PFSK-1 (cell line): Measurements from ENCODE around the gene HAO2.

ENCODE experiments used
- FOXP2 ChIP-seq: optimal IDR thresholded peaks from 2 replicates; pipeline ENCODE3; 2011; ENCODE audit warnings: borderline replicate concordance, control low read depth, inconsistent platforms; ENCODE audit not compliant: insufficient read depth; ENCODE audit errors: extremely low read length, extremely low read depth
- POLR2AphosphoS5 ChIP-seq: IDR thresholded peaks from 2 replicates; pipeline ENCODE4 v1.6.1; 2012; ENCODE audit warnings: low read depth, mild to moderate bottlenecking, control low read depth, low read length, moderate library complexity
- SIN3A ChIP-seq: IDR thresholded peaks from 2 replicates; pipeline ENCODE4 v1.6.1; 2012; ENCODE audit warnings: mild to moderate bottlenecking, low read length, moderate library complexity, borderline replicate concordance; ENCODE audit not compliant: insufficient read depth
- TAF1 ChIP-seq: IDR thresholded peaks from 2 replicates; pipeline ENCODE4 v1.6.1; 2012; ENCODE audit warnings: low read length, control low read depth, borderline replicate concordance; ENCODE audit not compliant: insufficient read depth
- TF ChIP-seq, protein P1 (sequence below), 2 experiments: IDR thresholded peaks; 2 replicates each; pipeline versions ENCODE4 v1.6.1 to v1.8.0; 2011 to 2012; ENCODE audit warnings: low read depth in 2 of 2, low read length in 2 of 2, control low read depth in 1 of 2, inconsistent platforms in 1 of 2, mild to moderate bottlenecking in 1 of 2, moderate library complexity in 1 of 2; ENCODE audit not compliant: insufficient read depth in 1 of 2

HAO2 gene

DNA sequence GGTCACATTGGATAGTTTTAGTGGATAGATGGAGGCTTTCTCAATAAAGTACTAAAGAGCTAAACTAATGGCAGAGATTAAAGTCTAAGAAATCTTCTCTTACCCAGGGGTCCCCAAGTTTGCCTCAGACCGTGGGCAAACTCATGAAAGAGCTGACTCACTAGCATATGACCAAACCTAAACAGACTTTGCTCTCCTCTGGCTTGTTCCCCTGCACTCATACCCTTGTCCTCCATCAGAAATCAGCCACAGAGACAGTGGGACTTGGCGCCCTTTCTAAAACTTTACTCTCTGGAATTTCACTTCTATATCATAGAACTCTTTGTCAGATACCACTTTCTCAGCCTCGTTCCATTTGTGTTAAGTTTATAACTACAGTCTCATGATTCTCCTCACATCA lies 29.4 kb downstream of the HAO2 start:
- TF ChIP-seq POLR2AphosphoS5 (no peak), TAF1 (no peak), SIN3A (no peak)
- TF ChIP-seq, protein P1, sequence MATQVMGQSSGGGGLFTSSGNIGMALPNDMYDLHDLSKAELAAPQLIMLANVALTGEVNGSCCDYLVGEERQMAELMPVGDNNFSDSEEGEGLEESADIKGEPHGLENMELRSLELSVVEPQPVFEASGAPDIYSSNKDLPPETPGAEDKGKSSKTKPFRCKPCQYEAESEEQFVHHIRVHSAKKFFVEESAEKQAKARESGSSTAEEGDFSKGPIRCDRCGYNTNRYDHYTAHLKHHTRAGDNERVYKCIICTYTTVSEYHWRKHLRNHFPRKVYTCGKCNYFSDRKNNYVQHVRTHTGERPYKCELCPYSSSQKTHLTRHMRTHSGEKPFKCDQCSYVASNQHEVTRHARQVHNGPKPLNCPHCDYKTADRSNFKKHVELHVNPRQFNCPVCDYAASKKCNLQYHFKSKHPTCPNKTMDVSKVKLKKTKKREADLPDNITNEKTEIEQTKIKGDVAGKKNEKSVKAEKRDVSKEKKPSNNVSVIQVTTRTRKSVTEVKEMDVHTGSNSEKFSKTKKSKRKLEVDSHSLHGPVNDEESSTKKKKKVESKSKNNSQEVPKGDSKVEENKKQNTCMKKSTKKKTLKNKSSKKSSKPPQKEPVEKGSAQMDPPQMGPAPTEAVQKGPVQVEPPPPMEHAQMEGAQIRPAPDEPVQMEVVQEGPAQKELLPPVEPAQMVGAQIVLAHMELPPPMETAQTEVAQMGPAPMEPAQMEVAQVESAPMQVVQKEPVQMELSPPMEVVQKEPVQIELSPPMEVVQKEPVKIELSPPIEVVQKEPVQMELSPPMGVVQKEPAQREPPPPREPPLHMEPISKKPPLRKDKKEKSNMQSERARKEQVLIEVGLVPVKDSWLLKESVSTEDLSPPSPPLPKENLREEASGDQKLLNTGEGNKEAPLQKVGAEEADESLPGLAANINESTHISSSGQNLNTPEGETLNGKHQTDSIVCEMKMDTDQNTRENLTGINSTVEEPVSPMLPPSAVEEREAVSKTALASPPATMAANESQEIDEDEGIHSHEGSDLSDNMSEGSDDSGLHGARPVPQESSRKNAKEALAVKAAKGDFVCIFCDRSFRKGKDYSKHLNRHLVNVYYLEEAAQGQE (IDR thresholded peaks at IDR 0.05; ENCODE audit: insufficient read depth in 1 of 2, low read depth in 2 of 2, low read length in 2 of 2), result no peak

DNA sequence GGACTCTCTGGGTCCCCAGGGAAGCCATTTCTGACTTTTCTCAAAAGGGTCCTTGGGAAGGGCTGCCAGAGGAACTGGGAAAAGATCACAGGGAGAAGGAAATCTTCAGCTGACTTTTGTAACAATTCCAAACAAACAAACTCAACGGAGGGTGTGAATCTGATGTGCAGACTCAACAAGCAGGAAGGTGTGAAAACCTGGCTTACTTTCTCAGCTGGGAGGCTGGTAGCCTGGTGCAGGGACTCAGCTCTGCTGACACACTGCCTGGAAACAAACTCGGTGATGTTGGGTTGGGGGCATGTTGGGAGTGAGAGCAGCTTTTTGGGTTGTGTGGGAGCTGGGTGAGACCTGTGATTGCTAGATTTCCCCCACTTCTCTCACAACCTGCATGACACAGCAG lies 36.2 kb downstream of the HAO2 start:
- TF ChIP-seq, protein P1 (IDR thresholded peaks at IDR 0.05; ENCODE audit: insufficient read depth in 1 of 2, low read depth in 2 of 2, low read length in 2 of 2), result no peak
- TF ChIP-seq SIN3A (no peak), POLR2AphosphoS5 (no peak), FOXP2 (no peak), TAF1 (no peak)

DNA sequence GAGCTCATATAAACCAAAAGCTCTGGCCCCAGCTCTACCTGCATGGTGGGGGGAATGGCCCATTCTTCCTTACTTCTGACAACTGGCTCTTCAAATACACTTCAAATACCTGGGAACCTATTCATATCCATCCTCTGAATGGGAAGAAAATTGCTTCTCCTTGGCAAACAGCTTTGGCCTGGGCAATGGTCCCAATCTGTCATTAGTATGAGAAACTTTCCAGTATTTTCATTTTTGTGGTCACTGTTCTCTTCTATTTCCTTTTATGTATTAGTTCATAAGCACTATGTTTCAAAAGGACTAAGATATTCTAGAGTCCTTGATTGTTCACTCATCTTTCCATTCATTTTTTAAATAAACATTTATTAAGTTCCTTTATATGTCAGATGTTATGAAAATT lies 41.1 kb downstream of the HAO2 start:
- no peak for TF ChIP-seq SIN3A
- TF ChIP-seq, protein P1 (IDR thresholded peaks at IDR 0.05; ENCODE audit: insufficient read depth in 1 of 2, low read depth in 2 of 2, low read length in 2 of 2), result no peak
- TF ChIP-seq POLR2AphosphoS5, result no peak
- TF ChIP-seq FOXP2, result no peak
- no peak for TF ChIP-seq TAF1

DNA sequence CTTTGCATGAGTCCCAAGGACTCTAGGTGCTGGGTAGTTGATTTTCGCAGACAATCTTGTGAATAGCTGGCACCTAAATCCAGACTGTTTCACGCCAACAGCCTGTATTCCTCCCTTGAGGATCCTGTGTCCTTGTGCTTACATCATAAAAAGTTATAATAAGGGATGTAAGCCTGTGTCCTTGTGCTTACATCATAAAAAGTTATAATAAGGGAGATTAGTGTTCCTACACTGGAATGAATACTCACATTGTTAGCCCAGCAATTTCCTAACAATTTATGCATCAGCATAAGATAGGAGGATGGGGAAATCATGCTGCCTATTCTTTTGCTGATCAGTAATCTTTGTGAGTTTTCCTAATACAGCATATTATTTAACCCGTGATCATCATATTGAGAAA lies 42.4 kb downstream of the HAO2 start:
- no peak for TF ChIP-seq POLR2AphosphoS5
- TF ChIP-seq, protein P1 (IDR thresholded peaks at IDR 0.05; ENCODE audit: insufficient read depth in 1 of 2, low read depth in 2 of 2, low read length in 2 of 2), result no peak
- TF ChIP-seq TAF1, result no peak
- no peak for TF ChIP-seq FOXP2
- TF ChIP-seq SIN3A, result no peak

DNA sequence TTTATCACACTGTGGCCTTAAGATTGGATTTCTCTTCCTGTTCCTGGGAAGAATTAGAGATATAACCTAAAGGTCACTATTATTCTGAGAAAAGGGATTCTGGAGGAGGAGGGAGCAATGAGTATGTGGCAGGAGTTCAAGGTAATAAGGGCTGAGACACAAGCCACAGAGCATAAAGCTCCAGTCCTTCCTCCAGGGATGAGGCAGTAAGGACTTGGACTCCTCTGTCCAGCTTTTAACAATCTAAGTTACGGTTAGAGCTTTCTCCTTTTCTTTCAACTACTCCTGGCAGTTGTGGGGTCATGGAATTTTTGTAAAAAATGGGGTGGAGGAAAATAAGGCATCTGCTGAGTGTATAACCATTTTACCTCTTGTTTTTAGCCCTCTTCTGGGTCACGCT lies 46.4 kb downstream of the HAO2 start, which contains the start of gene HSD3B2:
TSS of gene HSD3B2 (plus strand) at position 201 of the 400 bp plus-strand sequence. CDS start 270 bp downstream, outside the sequence.
- TF ChIP-seq FOXP2, result no peak
- TF ChIP-seq TAF1, result no peak
- TF ChIP-seq POLR2AphosphoS5, result no peak
- TF ChIP-seq, protein P1 (IDR thresholded peaks at IDR 0.05; ENCODE audit: insufficient read depth in 1 of 2, low read depth in 2 of 2, low read length in 2 of 2), result no peak
- no peak for TF ChIP-seq SIN3A
